ENCODE results near the gene TFAP2A. TPM values are rescaled to one million over a fixed set of nuclear protein-coding genes. Genes with fewer than 3 reads are reported as not detected.

TFAP2A gene
- polyA plus RNA-seq, 1 donor from 2014 or later = 0.78 TPM

GRCh38 chr6:10391799-10392198, 23.1 kb downstream of the TFAP2A start:
- Histone ChIP-seq H3K27ac (ENCODE audit: low read length) (no peak overlapping the region), H3K9me3 (ENCODE audit: low read length) (no peaks in the 10 kb centered on the region), H3K9me2 (ENCODE audit: insufficient read depth, low read length) (no peaks in the 10 kb centered on the region), H3K4me3 (ENCODE audit: low read length) (no peak overlapping the region), H3K36me3 (ENCODE audit: insufficient read depth, low read length) (no peaks in the 10 kb centered on the region), H3K9ac (ENCODE audit: low read length) (no peak overlapping the region), H3F3A (ENCODE audit: insufficient read depth, low read length, poor library complexity, severe bottlenecking) (no peaks in the 10 kb centered on the region), H3K27me3 (ENCODE audit: insufficient read depth, low read depth, low read length) (peaks cover 99% of the 10 kb centered on the region), H3K79me2 (replicated peaks; ENCODE audit: insufficient read depth, low read length) (no peaks in the 10 kb centered on the region), H3K4me2 (ENCODE audit: low read length) (no peak overlapping the region), H2AFZ (ENCODE audit: low read depth, low read length) (no peak overlapping the region), H4K20me1 (ENCODE audit: insufficient read depth) (no peaks in the 10 kb centered on the region)
- no peak for TF ChIP-seq EP300 (conservative IDR thresholded peaks at IDR 0.05; ENCODE audit: poor library complexity, severe bottlenecking)
- no peak for TF ChIP-seq SMC3 (conservative IDR thresholded peaks at IDR 0.05; ENCODE audit: poor library complexity)
- no peak for TF ChIP-seq MXI1 (conservative IDR thresholded peaks at IDR 0.05; ENCODE audit: poor library complexity, severe bottlenecking)
- no peak for TF ChIP-seq POLR2AphosphoS5 (IDR thresholded peaks at IDR 0.05)
- no peak for TF ChIP-seq RAD21 (conservative IDR thresholded peaks at IDR 0.05)
- no peak for TF ChIP-seq EZH2 (IDR thresholded peaks at IDR 0.05; ENCODE audit: borderline replicate concordance, insufficient read depth, low read length, poor library complexity, severe bottlenecking)
- no peak for TF ChIP-seq REST (IDR thresholded peaks at IDR 0.05; ENCODE audit: borderline replicate concordance)
- TF ChIP-seq CTCF (IDR thresholded peaks at IDR 0.05; ENCODE audit: poor library complexity, severe bottlenecking) = no peak

- Histone ChIP-seq H3K4me3 (ENCODE audit: low read length) (no peak overlapping the region), H2AFZ (ENCODE audit: low read depth, low read length) (no peak overlapping the region), H3K36me3 (ENCODE audit: insufficient read depth, low read length) (no peaks in the 10 kb centered on the region), H3K79me2 (replicated peaks; ENCODE audit: insufficient read depth, low read length) (no peaks in the 10 kb centered on the region), H3K4me2 (ENCODE audit: low read length) (no peak overlapping the region), H3K27ac (ENCODE audit: low read length) (no peak overlapping the region), H3K9ac (ENCODE audit: low read length) (no peak overlapping the region), H3K9me2 (ENCODE audit: insufficient read depth, low read length) (no peaks in the 10 kb centered on the region), H4K20me1 (ENCODE audit: insufficient read depth) (no peaks in the 10 kb centered on the region), H3K27me3 (ENCODE audit: insufficient read depth, low read depth, low read length) (peaks cover 99% of the 10 kb centered on the region), H3F3A (ENCODE audit: insufficient read depth, low read length, poor library complexity, severe bottlenecking) (no peaks in the 10 kb centered on the region), H3K9me3 (ENCODE audit: low read length) (no peaks in the 10 kb centered on the region)
- TF ChIP-seq TAF1 (IDR thresholded peaks at IDR 0.05; ENCODE audit: low read depth) (no peak), EP300 (conservative IDR thresholded peaks at IDR 0.05; ENCODE audit: poor library complexity, severe bottlenecking) (no peak), RAD21 (conservative IDR thresholded peaks at IDR 0.05) (no peak), POLR2AphosphoS5 (IDR thresholded peaks at IDR 0.05) (no peak), MXI1 (conservative IDR thresholded peaks at IDR 0.05; ENCODE audit: poor library complexity, severe bottlenecking) (no peak), EZH2 (IDR thresholded peaks at IDR 0.05; ENCODE audit: borderline replicate concordance, insufficient read depth, low read length, poor library complexity, severe bottlenecking) (no peak)
Observed at GRCh38 chr6:10391299-10391630, 23.6 kb downstream of the TFAP2A start.

Data from neural cell (in vitro differentiated cells).